Measurements from ENCODE around the gene KPNA3. TPM values are rescaled to one million over a fixed set of nuclear protein-coding genes. Genes with fewer than 3 reads are reported as not detected.
"Not testable (repeated sequence)": the region's sequence is repeated elsewhere in the genome, so short reads cannot be mapped to it uniquely, and the experiment has no call there.

KPNA3 gene
- polyA plus RNA-seq, 1 experiment: 50.7 TPM

DNA sequence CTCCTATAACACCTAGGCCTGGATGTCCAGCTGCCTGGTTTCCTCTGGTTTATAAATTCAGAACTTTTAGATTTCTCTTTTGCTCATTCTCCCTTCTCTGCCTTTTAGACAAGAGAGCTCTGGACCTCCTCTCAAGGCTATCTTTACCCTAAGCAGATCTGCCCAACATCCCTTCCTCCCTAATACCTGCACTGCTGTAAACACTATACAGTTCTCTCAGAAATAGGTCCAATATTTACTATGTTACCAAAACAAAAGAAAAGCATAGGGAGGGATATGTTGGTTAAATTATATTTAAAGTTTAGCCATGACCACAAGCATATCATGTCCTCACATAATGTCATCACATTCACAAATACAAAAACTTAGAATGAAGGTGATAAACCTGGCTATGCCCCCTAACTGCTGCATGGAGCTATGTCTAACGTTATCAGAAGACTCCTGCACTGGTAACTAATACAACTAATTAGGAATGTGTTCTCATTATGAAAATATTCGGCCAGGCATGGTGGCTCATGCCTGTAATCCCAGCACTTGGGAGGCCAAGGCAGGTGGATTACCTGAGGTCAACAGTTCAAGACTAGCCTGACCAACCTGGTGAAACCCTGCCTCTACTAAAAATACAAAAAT is 18.0 kb downstream of the KPNA3 start:
- no peak for DNase-seq (ENCODE audit: low read depth, low spot score)
- Histone ChIP-seq H3K4me3 (ENCODE audit: low read depth, low read length) (no peak overlapping the region), H3K27ac (ENCODE audit: low read depth, low read length) (no peak overlapping the region), H3K27me3 (ENCODE audit: control insufficient read depth, insufficient read depth, low read length) (no peaks in the 10 kb centered on the region), H3K9me3 (ENCODE audit: control insufficient read depth, insufficient read depth, low read length) (no peaks in the 10 kb centered on the region)
- ChIA-PET CTCF (no interaction called here), POLR2A (no interaction called here)
- no peak for TF ChIP-seq CTCF (IDR thresholded peaks at IDR 0.05; ENCODE audit: low read depth, low read length)

DNA sequence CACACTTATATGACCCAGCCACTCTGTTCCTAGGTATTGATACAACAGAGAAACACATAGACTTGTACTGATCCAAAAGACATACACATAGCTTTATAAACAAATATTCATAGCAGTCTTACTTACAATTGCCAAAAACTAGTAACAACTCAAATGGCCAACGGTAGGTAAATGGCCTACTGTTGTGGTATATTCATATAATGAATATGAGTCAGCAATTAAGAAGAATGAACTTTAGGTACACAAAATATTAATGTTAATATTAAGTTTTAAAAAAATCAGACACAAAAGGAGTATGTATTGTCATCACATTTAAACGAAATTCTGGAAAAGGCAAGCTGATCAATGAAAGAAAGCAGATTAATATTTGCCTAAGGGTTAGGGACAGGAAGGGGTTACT is 19.7 kb downstream of the KPNA3 start:
- CTCF ChIA-PET: no interaction called here
- TF ChIP-seq CTCF (IDR thresholded peaks at IDR 0.05; ENCODE audit: low read depth, low read length): no peak
- POLR2A ChIA-PET: no interaction called here

DNA sequence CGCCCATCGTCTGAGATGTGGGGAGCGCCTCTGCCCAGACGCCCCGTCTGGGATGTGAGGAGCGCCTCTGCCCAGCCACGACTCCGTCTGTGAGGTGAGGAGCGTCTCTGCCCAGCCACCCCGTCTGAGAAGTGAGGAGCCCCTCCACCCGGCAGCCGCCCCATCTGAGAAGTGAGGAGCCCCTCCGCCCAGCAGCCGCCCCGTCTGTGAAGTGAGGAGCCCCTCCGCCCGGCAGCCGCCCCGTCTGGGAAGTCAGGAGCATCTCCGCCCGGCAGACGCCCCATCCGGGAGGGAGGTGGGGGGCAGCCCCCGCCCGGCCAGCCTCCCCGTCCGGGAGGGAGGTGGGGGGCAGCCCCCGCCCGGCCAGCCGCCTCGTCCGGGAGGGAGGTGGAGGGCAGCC is 30.7 kb downstream of the KPNA3 start:
- POLR2A ChIA-PET; CTCF ChIA-PET; H3K27ac ChIP-seq (ENCODE audit: low read depth, low read length); DNase-seq (ENCODE audit: low read depth, low spot score); H3K9me3 ChIP-seq (ENCODE audit: control insufficient read depth, insufficient read depth, low read length); H3K27me3 ChIP-seq (ENCODE audit: control insufficient read depth, insufficient read depth, low read length); H3K4me3 ChIP-seq (ENCODE audit: low read depth, low read length): not testable (repeated sequence)

More for the DNA sequence above, 19.7 kb downstream of the KPNA3 start:
- Histone ChIP-seq H3K27me3 (ENCODE audit: control insufficient read depth, insufficient read depth, low read length) (no peaks in the 10 kb centered on the region), H3K4me3 (ENCODE audit: low read depth, low read length) (no peak overlapping the region), H3K27ac (ENCODE audit: low read depth, low read length) (no peak overlapping the region), H3K9me3 (ENCODE audit: control insufficient read depth, insufficient read depth, low read length) (no peaks in the 10 kb centered on the region)
- no peak for DNase-seq (ENCODE audit: low read depth, low spot score)

DNA sequence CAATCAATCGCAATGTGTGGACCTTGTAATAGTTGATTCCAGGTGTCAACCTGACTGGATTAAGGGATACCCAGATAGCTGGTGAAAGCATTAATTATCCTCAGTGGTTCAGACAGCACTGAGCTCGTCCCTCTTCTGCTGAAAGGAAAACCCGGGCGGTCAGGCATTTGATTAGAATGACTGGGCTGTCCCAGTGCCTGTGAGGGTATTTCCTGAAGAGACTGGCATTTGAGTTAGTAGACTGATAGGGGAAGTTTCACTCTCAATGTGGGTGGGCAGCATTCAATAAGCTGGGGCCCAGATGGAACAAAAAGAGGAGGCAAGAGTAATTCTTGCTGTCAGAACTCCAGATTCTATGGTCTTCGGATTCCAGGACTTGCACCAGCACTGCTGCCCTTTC is 31.9 kb downstream of the KPNA3 start:
- no peak for TF ChIP-seq CTCF (IDR thresholded peaks at IDR 0.05; ENCODE audit: low read depth, low read length)
- Histone ChIP-seq H3K9me3 (ENCODE audit: control insufficient read depth, insufficient read depth, low read length) (peaks cover 7% of the 10 kb centered on the region), H3K27me3 (ENCODE audit: control insufficient read depth, insufficient read depth, low read length) (no peaks in the 10 kb centered on the region), H3K4me3 (ENCODE audit: low read depth, low read length) (no peak overlapping the region), H3K27ac (ENCODE audit: low read depth, low read length) (no peak overlapping the region)
- no peak for DNase-seq (ENCODE audit: low read depth, low spot score)
- ChIA-PET POLR2A (no interaction called here), CTCF (no interaction called here)

DNA sequence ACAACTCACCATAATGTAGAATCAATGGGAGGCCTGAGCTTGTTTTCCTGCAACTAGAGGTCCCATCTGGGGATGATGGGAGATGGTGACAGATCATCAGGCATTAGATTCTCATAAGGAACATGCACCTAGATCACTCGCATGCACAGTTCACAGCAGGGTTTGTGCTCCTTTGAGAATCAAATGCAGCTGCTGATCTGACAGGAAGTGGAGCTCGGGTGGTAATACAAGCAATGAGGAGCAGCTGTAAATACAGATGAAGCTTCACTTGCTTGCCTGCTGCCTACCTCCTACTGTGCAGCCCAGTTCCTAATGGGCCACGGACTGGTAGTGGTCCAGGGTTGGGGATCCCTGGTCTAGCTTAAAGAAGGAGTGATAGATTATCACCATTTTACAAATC is 33.0 kb downstream of the KPNA3 start:
- POLR2A ChIA-PET: no interaction called here
- H3K27me3 ChIP-seq (ENCODE audit: control insufficient read depth, insufficient read depth, low read length): no peaks in the 10 kb centered on the region
- DNase-seq (ENCODE audit: low read depth, low spot score): no peak
- H3K27ac ChIP-seq (ENCODE audit: low read depth, low read length): no peak overlapping the region
- peaks cover 7% of the 10 kb centered on the region for H3K9me3 ChIP-seq (ENCODE audit: control insufficient read depth, insufficient read depth, low read length)
- TF ChIP-seq CTCF (IDR thresholded peaks at IDR 0.05; ENCODE audit: low read depth, low read length): no peak
- CTCF ChIA-PET: no interaction called here
- no peak overlapping the region for H3K4me3 ChIP-seq (ENCODE audit: low read depth, low read length)

DNA sequence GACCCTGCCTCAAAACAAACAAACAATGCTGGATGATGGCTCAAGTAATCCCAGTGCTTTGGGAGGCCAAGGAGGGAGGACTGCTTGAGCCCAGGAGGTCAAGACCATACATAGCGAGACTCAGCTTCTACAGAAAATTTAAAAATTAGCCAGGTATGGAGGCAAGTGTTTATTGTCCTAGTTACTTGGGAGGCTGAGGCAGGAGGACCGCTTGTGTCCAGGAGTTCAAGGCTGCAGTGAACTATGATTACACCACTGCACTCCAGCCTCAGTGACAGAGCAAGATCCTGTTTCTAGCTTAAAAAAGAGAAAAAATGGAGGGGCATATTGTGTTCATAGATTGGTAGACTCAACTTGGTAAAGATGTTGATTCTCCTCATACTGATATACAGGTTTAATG is 36.2 kb downstream of the KPNA3 start:
- no peak for TF ChIP-seq CTCF (IDR thresholded peaks at IDR 0.05; ENCODE audit: low read depth, low read length)
- ChIA-PET POLR2A (no interaction called here), CTCF (no interaction called here)
- no peak for DNase-seq (ENCODE audit: low read depth, low spot score)
- Histone ChIP-seq H3K9me3 (ENCODE audit: control insufficient read depth, insufficient read depth, low read length) (peaks cover 3% of the 10 kb centered on the region), H3K27ac (ENCODE audit: low read depth, low read length) (no peak overlapping the region), H3K4me3 (ENCODE audit: low read depth, low read length) (no peak overlapping the region), H3K27me3 (ENCODE audit: control insufficient read depth, insufficient read depth, low read length) (no peaks in the 10 kb centered on the region)
